OCI-LY1 (cell line): ENCODE measurements around the gene DNAL4.

Source experiments
- H2AFZ ChIP-seq: fragments of 200-600 bp; sonication (generic), shearing (Covaris generic); 2 replicates; pipeline ENCODE4 v1.6.0; 2014; ENCODE audit warnings: antibody characterized with exemption, mild to moderate bottlenecking, low read length
- H3F3A ChIP-seq: fragments of 200-600 bp; sonication (generic), shearing (Covaris generic); 2 replicates; pipeline ENCODE4 v1.6.0; 2014; ENCODE audit warnings: mild to moderate bottlenecking, antibody characterized with exemption, low read length, moderate library complexity; ENCODE audit not compliant: insufficient read depth
- H3K27ac ChIP-seq: fragments of 200-600 bp; sonication (generic); 2 replicates; pipeline ENCODE4 v1.5.1; 2014; ENCODE audit warnings: low read length, mixed run types, mild to moderate bottlenecking, low read depth; ENCODE audit not compliant: poor library complexity, severe bottlenecking
- H3K27me3 ChIP-seq: fragments of 200-600 bp; sonication (generic); 2 replicates; pipeline ENCODE4 v1.6.0; 2014; ENCODE audit warnings: antibody characterized with exemption, mild to moderate bottlenecking, low read length, moderate library complexity; ENCODE audit not compliant: insufficient read depth
- H3K36me3 ChIP-seq: fragments of 200-600 bp; sonication (generic); 2 replicates; pipeline ENCODE4 v1.6.1; 2014; ENCODE audit warnings: mild to moderate bottlenecking, antibody characterized with exemption, low read length, moderate library complexity, mixed read lengths; ENCODE audit not compliant: insufficient read depth
- H3K4me1 ChIP-seq: fragments of 200-600 bp; sonication (generic); 2 replicates; pipeline ENCODE4 v1.5.1; 2014; ENCODE audit warnings: mild to moderate bottlenecking, low read length, moderate library complexity; ENCODE audit not compliant: insufficient read depth, severe bottlenecking
- H3K4me2 ChIP-seq: fragments of 200-600 bp; sonication (generic), shearing (Covaris generic); 2 replicates; pipeline ENCODE4 v1.6.1; 2014; ENCODE audit warnings: low read length
- H3K4me3 ChIP-seq: fragments of 200-600 bp; sonication (generic); 2 replicates; pipeline ENCODE4 v1.5.1; 2014; ENCODE audit warnings: low read length, low read depth, mild to moderate bottlenecking, mixed read lengths; ENCODE audit not compliant: poor library complexity, severe bottlenecking
- H3K79me2 ChIP-seq: fragments of 200-600 bp; shearing (Covaris generic); 2 replicates; pipeline ENCODE4 v1.6.1; 2016; ENCODE audit warnings: mixed run types, low read length, mixed read lengths; ENCODE audit not compliant: insufficient read depth
- H3K9ac ChIP-seq: fragments of 200-600 bp; sonication (generic), shearing (Covaris generic); 2 replicates; pipeline ENCODE4 v1.6.1; 2014; ENCODE audit warnings: mild to moderate bottlenecking, low read length, mixed read lengths
- H3K9me2 ChIP-seq: fragments of 200-600 bp; sonication (generic), shearing (Covaris generic); 2 replicates; pipeline ENCODE4 v1.6.1; 2014; ENCODE audit warnings: low read depth, mild to moderate bottlenecking, low read length, mixed read lengths
- H3K9me3 ChIP-seq: fragments of 200-600 bp; shearing (Covaris generic); 2 replicates; pipeline ENCODE4 v1.6.1; 2014; ENCODE audit warnings: low read length, mixed read lengths
- H4K20me1 ChIP-seq: fragments of 200-600 bp; sonication (generic), shearing (Covaris generic); 2 replicates; pipeline ENCODE4 v1.6.0; 2016; ENCODE audit warnings: mild to moderate bottlenecking, low read length; ENCODE audit not compliant: insufficient read depth
- EZH2 ChIP-seq: fragments of 200-600 bp; sonication (generic), shearing (Covaris generic); IDR thresholded peaks from 2 replicates; pipeline ENCODE4 v1.8.0; 2017; ENCODE audit warnings: borderline replicate concordance, mixed run types, mild to moderate bottlenecking, antibody characterized with exemption, low read length, moderate library complexity, mixed read lengths
- TF ChIP-seq, protein P1 (sequence below): fragments of 200-600 bp; sonication (generic), shearing (Covaris generic); IDR thresholded peaks from 2 replicates; pipeline ENCODE4 v1.5.1; 2017; ENCODE audit warnings: mild to moderate bottlenecking, antibody characterized with exemption, low read length, moderate library complexity, mixed read lengths

Gene DNAL4

DNA sequence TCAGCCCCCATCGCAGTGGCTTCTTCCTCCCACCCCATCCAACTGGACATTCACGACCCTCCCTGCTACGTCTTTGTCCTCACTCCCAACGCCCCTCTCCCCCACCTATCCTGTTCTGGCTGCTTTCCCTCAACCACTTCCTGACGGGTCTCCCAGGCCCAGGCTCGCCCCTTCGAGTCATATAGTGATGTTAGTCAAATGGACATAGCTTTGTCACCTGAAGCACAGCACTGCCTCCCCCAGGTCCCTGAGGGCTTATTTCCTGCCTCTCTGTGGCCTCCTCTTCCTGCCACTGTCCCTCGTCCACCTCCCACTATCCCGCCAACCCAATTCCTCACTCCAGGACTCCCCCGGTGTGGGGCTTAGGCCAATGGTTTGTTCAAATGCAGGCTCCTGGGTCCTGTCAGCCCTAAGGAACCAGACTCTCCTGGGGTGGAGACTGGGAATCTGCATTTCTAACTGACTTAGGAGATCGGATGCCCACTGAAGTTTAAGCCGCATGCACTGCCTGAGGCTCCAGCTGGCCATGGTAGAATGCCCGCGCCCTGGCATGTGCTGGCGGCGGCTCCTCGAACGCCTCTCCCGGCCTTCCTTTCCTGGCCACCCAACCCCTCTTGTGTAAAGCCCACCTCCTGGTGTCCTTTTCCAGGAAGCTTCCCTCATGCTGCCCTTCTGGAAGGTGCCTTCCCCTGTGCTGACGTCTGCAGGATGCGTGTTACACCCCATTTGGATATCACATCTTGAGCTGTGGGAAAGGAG lies 56.5 kb downstream of the DNAL4 start:
- no peak overlapping the region for H3K27ac ChIP-seq
- H3K4me1 ChIP-seq, result no peaks in the 10 kb centered on the region
- peaks cover 90% of the 10 kb centered on the region for H3K36me3 ChIP-seq
- H3K9ac ChIP-seq, result no peak overlapping the region
- H3K4me2 ChIP-seq, result no peak overlapping the region
- no peak overlapping the region for H3K4me3 ChIP-seq
- no peak overlapping the region for H2AFZ ChIP-seq
- no peaks in the 10 kb centered on the region for H3F3A ChIP-seq
- H4K20me1 ChIP-seq, result no peaks in the 10 kb centered on the region
- H3K79me2 ChIP-seq, result no peaks in the 10 kb centered on the region
- no peaks in the 10 kb centered on the region for H3K9me2 ChIP-seq
- H3K9me3 ChIP-seq, result no peaks in the 10 kb centered on the region
- H3K27me3 ChIP-seq, result no peaks in the 10 kb centered on the region
- TF ChIP-seq, protein P1, sequence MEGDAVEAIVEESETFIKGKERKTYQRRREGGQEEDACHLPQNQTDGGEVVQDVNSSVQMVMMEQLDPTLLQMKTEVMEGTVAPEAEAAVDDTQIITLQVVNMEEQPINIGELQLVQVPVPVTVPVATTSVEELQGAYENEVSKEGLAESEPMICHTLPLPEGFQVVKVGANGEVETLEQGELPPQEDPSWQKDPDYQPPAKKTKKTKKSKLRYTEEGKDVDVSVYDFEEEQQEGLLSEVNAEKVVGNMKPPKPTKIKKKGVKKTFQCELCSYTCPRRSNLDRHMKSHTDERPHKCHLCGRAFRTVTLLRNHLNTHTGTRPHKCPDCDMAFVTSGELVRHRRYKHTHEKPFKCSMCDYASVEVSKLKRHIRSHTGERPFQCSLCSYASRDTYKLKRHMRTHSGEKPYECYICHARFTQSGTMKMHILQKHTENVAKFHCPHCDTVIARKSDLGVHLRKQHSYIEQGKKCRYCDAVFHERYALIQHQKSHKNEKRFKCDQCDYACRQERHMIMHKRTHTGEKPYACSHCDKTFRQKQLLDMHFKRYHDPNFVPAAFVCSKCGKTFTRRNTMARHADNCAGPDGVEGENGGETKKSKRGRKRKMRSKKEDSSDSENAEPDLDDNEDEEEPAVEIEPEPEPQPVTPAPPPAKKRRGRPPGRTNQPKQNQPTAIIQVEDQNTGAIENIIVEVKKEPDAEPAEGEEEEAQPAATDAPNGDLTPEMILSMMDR, result no peak

DNA sequence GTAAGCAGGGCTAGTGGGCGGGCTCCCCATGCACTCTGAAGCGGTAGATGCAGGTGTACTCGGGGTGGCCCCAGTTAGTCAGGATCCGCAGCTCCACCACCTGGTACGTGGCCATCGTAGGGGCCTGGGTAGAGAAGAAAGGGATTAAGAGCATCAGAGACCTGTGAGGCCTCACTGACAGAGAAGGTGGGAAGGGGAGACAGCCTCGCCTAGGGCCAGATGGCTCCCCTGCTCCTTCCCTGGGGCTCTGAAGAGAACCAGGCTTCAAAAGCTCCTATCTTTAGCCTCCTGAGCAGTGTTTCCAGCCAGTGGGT lies 57.7 kb downstream of the DNAL4 start:
- H2AFZ ChIP-seq, result no peak overlapping the region
- no peaks in the 10 kb centered on the region for H3K79me2 ChIP-seq
- H3K4me3 ChIP-seq, result no peak overlapping the region
- TF ChIP-seq EZH2, result no peak
- peaks cover 85% of the 10 kb centered on the region for H3K36me3 ChIP-seq
- H3K9ac ChIP-seq, result no peak overlapping the region
- H3K9me2 ChIP-seq, result no peaks in the 10 kb centered on the region
- H3K9me3 ChIP-seq, result no peaks in the 10 kb centered on the region
- no peaks in the 10 kb centered on the region for H3K27me3 ChIP-seq
- no peaks in the 10 kb centered on the region for H3K4me1 ChIP-seq
- no peak overlapping the region for H3K4me2 ChIP-seq
- peak overlapping the region; percentile 32 for H3K27ac ChIP-seq
- no peaks in the 10 kb centered on the region for H4K20me1 ChIP-seq
- H3F3A ChIP-seq, result no peaks in the 10 kb centered on the region

DNA sequence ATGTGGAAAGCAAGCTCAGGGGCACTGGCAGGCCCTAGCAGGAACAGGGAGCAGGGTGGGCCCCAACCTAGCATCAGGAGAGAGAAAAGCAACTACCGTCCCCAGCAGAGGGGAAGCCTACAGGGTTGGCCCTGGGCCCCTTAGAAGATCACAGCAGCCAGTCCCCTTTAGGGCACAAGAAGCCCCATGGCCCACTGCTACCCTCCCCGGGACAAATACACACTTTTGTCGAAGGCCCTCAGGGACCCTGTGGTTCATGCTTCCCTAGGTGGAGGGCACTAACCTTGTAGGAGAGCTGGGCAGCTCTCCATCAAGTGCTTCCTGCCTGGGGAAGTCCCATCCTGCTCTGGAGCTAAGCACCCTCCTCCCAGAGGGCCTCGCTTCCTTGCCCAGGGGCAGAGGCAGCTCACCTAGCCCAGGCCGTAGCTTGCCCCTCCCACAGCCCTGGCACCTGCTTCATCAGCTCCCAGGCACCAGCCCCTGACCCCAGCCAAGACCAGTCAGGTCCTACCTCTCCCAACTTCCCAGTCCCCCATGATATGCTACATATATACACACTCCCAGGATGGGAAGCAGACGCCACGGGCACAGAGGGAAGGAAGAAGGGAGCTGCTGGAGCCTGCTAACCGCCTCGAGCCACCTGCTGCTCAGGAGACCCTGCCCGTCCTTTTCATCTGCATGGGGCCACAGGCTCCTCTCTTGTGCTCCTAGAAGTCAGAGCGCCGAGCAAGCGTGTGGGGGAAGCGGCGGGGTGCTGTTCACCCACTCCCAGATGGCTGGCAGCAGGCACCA lies 58.3 kb downstream of the DNAL4 start:
- H3K27ac ChIP-seq, result peak overlapping the region; percentile 32
- no peak overlapping the region for H3K4me2 ChIP-seq
- no peaks in the 10 kb centered on the region for H4K20me1 ChIP-seq
- H3K9me2 ChIP-seq, result no peaks in the 10 kb centered on the region
- no peaks in the 10 kb centered on the region for H3K79me2 ChIP-seq
- no peaks in the 10 kb centered on the region for H3K27me3 ChIP-seq
- H3K9ac ChIP-seq, result no peak overlapping the region
- no peak overlapping the region for H2AFZ ChIP-seq
- TF ChIP-seq, protein P1, result no peak
- no peak for TF ChIP-seq EZH2
- peaks cover 82% of the 10 kb centered on the region for H3K36me3 ChIP-seq
- no peaks in the 10 kb centered on the region for H3F3A ChIP-seq
- H3K9me3 ChIP-seq, result no peaks in the 10 kb centered on the region
- no peaks in the 10 kb centered on the region for H3K4me1 ChIP-seq
- no peak overlapping the region for H3K4me3 ChIP-seq

DNA sequence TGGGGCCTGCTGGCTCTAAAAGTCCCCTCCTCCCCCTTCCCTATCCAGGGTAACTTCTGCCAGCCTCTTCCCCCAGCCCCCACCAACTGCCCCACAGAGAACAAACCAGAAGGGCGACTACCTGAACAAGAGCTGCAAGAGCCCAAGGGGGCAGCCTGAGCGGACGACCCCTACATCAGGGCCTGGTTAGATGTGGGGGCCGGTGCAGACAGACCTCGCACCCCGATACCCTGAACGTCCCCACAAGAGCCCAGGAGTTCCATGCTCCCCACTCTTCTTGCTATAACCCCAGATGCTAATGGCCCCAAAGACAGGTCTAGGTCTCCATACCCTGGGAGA lies 58.8 kb downstream of the DNAL4 start:
- Histone ChIP-seq H3K27me3 (no peaks in the 10 kb centered on the region), H3K79me2 (no peaks in the 10 kb centered on the region), H3F3A (no peaks in the 10 kb centered on the region), H3K9ac (no peak overlapping the region), H3K4me2 (no peak overlapping the region), H2AFZ (no peak overlapping the region), H3K4me1 (no peaks in the 10 kb centered on the region), H3K27ac (no peak overlapping the region), H4K20me1 (no peaks in the 10 kb centered on the region), H3K4me3 (no peak overlapping the region), H3K9me3 (no peaks in the 10 kb centered on the region), H3K36me3 (peaks cover 82% of the 10 kb centered on the region), H3K9me2 (no peaks in the 10 kb centered on the region)
- TF ChIP-seq EZH2, result no peak
- TF ChIP-seq, protein P1, result no peak
